HCT116 (cell line): Measurements from ENCODE around the gene SEMA3C. TPM values are rescaled to one million over a fixed set of nuclear protein-coding genes. Genes with fewer than 3 reads are reported as not detected.

ENCODE experiments used
- ATAC-seq: fragments of 200-7000 bp; cut with Tn5 transposase; 2 replicates; pipeline ENCODE4 v1.9.1; 2020; ENCODE audit warnings: mild to moderate bottlenecking, moderate library complexity
- BruUV-seq: library from RNA; stranded (reverse); fragments of 400-500 nt; replicated peaks from 2 replicates; lab custom pipeline; 2021; lab: Mats Ljungman, UMichigan
- CTCF ChIA-PET: fragments of 300-600 bp; sonication (Branson Sonifier 250); formaldehyde crosslinking; loops from one replicate; lab custom pipeline; 2021; ENCODE audit warnings: antibody characterized with exemption; lab: Charles Lee
- POLR2A ChIA-PET: fragments of 300-600, 350-600 bp; sonication (Branson Sonifier 250); formaldehyde crosslinking; loops from one replicate; lab custom pipeline; 2021; ENCODE audit warnings: antibody characterized with exemption; lab: Charles Lee
- RAD21 ChIA-PET, 2 experiments: fragments of 300-600 bp; sonication (Branson Sonifier 250); formaldehyde crosslinking; loops; one replicate each; lab custom pipeline; 2023; ENCODE audit warnings: low total read pairs in 2 of 2; ENCODE audit not compliant: uncharacterized antibody in 2 of 2, unreplicated experiment in 2 of 2, low non-redundant PET in 1 of 2; lab: Charles Lee
- DNase-seq: peaks from one replicate; pipeline ENCODE4 v3.0.0-alpha.2; 2010; ENCODE audit warnings: low read depth, low spot score
- H2AFZ ChIP-seq: fragments of 200-600 bp; shearing (Covaris generic), sonication (generic); 2 replicates; pipeline ENCODE4 v1.6.1; 2017; ENCODE audit warnings: low read depth, mixed run types, mixed read lengths, antibody characterized with exemption, low read length; ENCODE audit not compliant: poor library complexity, severe bottlenecking
- H3K27ac ChIP-seq: 2 replicates; pipeline ENCODE4 v1.5.1; 2012; ENCODE audit warnings: low read depth, low read length
- H3K27me3 ChIP-seq: fragments of 200-600 bp; sonication (generic); 2 replicates; pipeline ENCODE4 v1.6.1; 2016; ENCODE audit warnings: mixed run types, low read length, mixed read lengths; ENCODE audit not compliant: insufficient read depth
- H3K36me3 ChIP-seq, 2 experiments: fragments of 200-500 bp in 1 of 2; fragments of 200-600 bp in 1 of 2; sonication (Bioruptor generic) in 1 of 2; sonication (generic) in 1 of 2; 2 replicates each; pipeline versions ENCODE4 v1.5.1 to v1.6.1; 2014 to 2016; ENCODE audit warnings: low read length in 2 of 2, inconsistent platforms in 1 of 2, mixed read lengths in 1 of 2, mixed run types in 1 of 2; ENCODE audit not compliant: insufficient read depth in 2 of 2, control insufficient read depth in 1 of 2
- H3K4me1 ChIP-seq, 2 experiments: fragments of 200-600 bp in 1 of 2; sonication (generic) in 1 of 2; 2 replicates each; pipeline versions ENCODE4 v1.5.1 to v1.6.1; 2012 to 2017; ENCODE audit warnings: low read length in 2 of 2, inconsistent platforms in 1 of 2, mild to moderate bottlenecking in 1 of 2, mixed read lengths in 1 of 2, mixed run types in 1 of 2, moderate library complexity in 1 of 2; ENCODE audit not compliant: insufficient read depth in 2 of 2, control insufficient read depth in 1 of 2
- H3K4me2 ChIP-seq: fragments of 200-600 bp; sonication (generic); 2 replicates; pipeline ENCODE4 v1.6.1; 2017; ENCODE audit warnings: mixed run types, low read length, mixed read lengths
- H3K4me3 ChIP-seq, 2 experiments: fragments of 200-600 bp in 1 of 2; sonication (generic) in 1 of 2; replicated peaks in 1 of 2; 2 replicates each; pipeline ENCODE4 v1.5.1; 2011 to 2016; ENCODE audit warnings: low read length in 2 of 2, control low read depth in 1 of 2, low read depth in 1 of 2, mild to moderate bottlenecking in 1 of 2, mixed read lengths in 1 of 2, mixed run types in 1 of 2
- H3K79me2 ChIP-seq: fragments of 200-600 bp; sonication (generic); 2 replicates; pipeline ENCODE4 v1.6.1; 2017; ENCODE audit warnings: mild to moderate bottlenecking, mixed run types, low read length, moderate library complexity, mixed read lengths; ENCODE audit not compliant: insufficient read depth
- H3K9ac ChIP-seq: fragments of 200-600 bp; sonication (generic); 2 replicates; pipeline ENCODE4 v1.6.1; 2016; ENCODE audit warnings: low read length, mixed read lengths
- H3K9me2 ChIP-seq: fragments of 200-600 bp; sonication (generic), shearing (Covaris generic); 2 replicates; pipeline ENCODE4 v1.6.1; 2017; ENCODE audit warnings: mixed run types, mild to moderate bottlenecking, moderate library complexity; ENCODE audit not compliant: insufficient read depth
- H3K9me3 ChIP-seq, 2 experiments: fragments of 200-500 bp in 1 of 2; fragments of 200-600 bp in 1 of 2; sonication (Bioruptor generic) in 1 of 2; sonication (generic) in 1 of 2; 2 replicates each; pipeline ENCODE4 v1.6.1; 2014 to 2017; ENCODE audit warnings: low read length in 2 of 2, mixed read lengths in 2 of 2, inconsistent platforms in 1 of 2, low read depth in 1 of 2, mild to moderate bottlenecking in 1 of 2, mixed run types in 1 of 2, moderate library complexity in 1 of 2; ENCODE audit not compliant: control insufficient read depth in 1 of 2, insufficient read depth in 1 of 2
- H4K20me1 ChIP-seq: fragments of 200-600 bp; sonication (generic), shearing (Covaris generic); 2 replicates; pipeline ENCODE4 v1.6.1; 2017; ENCODE audit warnings: mixed run types, mild to moderate bottlenecking, moderate library complexity; ENCODE audit not compliant: insufficient read depth
- CEBPB ChIP-seq: IDR thresholded peaks from 2 replicates; pipeline ENCODE4 v1.6.1; 2012; ENCODE audit warnings: low read depth
- EZH2 ChIP-seq: fragments of 200-600 bp; sonication (generic); IDR thresholded peaks from 2 replicates; pipeline ENCODE4 v1.6.1; 2017; ENCODE audit warnings: antibody characterized with exemption, mixed run types
- JUND ChIP-seq: IDR thresholded peaks from 2 replicates; pipeline ENCODE4 v1.6.1; 2012
- POLR2A ChIP-seq: IDR thresholded peaks from 2 replicates; pipeline ENCODE4 v1.7.0; 2011; ENCODE audit warnings: borderline replicate concordance; ENCODE audit not compliant: insufficient read depth, insufficient read length; ENCODE audit errors: extremely low read depth
- SP1 ChIP-seq: IDR thresholded peaks from 2 replicates; pipeline ENCODE4 v1.6.1; 2012; ENCODE audit warnings: low read depth
- SRF ChIP-seq: IDR thresholded peaks from 2 replicates; pipeline ENCODE4 v1.6.1; 2012; ENCODE audit warnings: low read depth
- TCF7L2 ChIP-seq: IDR thresholded peaks from 2 replicates; pipeline ENCODE4 v1.7.0; 2011; ENCODE audit warnings: borderline replicate concordance, inconsistent platforms; ENCODE audit not compliant: insufficient read depth, insufficient read length; ENCODE audit errors: extremely low read depth
- ZFX ChIP-seq: fragments of 450-650 bp; IDR thresholded peaks from 2 replicates; pipeline ENCODE4 v1.6.1; 2017
- intact Hi-C: fragments of 100-400 bp; cut with micrococcal nuclease; formaldehyde crosslinking; loops from 2 replicates; pipeline ENCODE4 v1.10.0; 2022
- total RNA-seq: library from RNA; stranded (reverse); gene quantifications from one replicate; pipeline ENCODE4 v1.2.1, GENCODE V29; 2021; ENCODE audit not compliant: unreplicated experiment
- TF ChIP-seq, protein P1 (sequence below): IDR thresholded peaks from 2 replicates; pipeline ENCODE4 v1.6.1; 2012
- TF ChIP-seq, protein P2 (sequence below): IDR thresholded peaks from 2 replicates; pipeline ENCODE4 v1.6.1; 2011; ENCODE audit warnings: mild to moderate bottlenecking, low read length, moderate library complexity; ENCODE audit not compliant: insufficient replicate concordance; ENCODE audit errors: extremely low read depth
- TF ChIP-seq, protein P3 (sequence below): IDR thresholded peaks from 2 replicates; pipeline ENCODE4 v1.6.1; 2012; ENCODE audit warnings: low read depth
- TF ChIP-seq, protein P4 (sequence below), 3 experiments: fragments of 200-600 bp in 1 of 3; sonication (generic) in 1 of 3; IDR thresholded peaks in 2 of 3; conservative IDR thresholded peaks in 1 of 3; 2 replicates each; pipeline ENCODE4 v1.5.1; 2012 to 2017; ENCODE audit warnings: low read depth in 2 of 3, low read length in 2 of 3, antibody characterized with exemption in 1 of 3, borderline replicate concordance in 1 of 3, control low read depth in 1 of 3, mild to moderate bottlenecking in 1 of 3, mixed read lengths in 1 of 3, mixed run types in 1 of 3, moderate library complexity in 1 of 3; ENCODE audit not compliant: insufficient read depth in 1 of 3
- TF ChIP-seq, protein P5 (sequence below): IDR thresholded peaks from 2 replicates; pipeline ENCODE4 v1.6.1; 2012

The SEMA3C gene
- total RNA-seq, 1 experiment from 2014 or later: 25.3 TPM

DNA sequence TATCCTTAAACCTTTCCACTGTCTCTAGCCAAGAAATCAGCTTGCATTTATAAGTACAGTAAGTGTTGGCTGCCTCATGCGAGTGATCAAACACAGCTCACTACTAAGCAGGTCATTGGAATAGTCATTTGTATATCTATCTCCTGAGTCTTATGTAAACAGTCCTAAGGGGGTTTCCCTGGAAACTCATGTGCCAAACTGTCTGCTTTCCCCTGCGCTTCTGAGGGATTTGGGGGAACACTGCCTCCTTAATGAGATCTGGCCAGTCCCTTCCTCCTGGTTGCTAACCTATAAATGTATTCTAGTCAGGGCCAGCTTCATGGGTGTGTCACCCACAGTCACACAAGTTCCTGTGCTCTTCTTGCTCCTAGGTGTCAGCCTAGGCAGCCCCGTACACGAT is 147.3 kb downstream of the SEMA3C start:
- TF ChIP-seq, protein P1, sequence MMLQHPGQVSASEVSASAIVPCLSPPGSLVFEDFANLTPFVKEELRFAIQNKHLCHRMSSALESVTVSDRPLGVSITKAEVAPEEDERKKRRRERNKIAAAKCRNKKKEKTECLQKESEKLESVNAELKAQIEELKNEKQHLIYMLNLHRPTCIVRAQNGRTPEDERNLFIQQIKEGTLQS: no peak
- TF ChIP-seq JUND (no peak), CEBPB (no peak), ZFX (no peak), SRF (no peak), POLR2A (no peak), SP1 (no peak), EZH2 (no peak), TCF7L2 (no peak)
- TF ChIP-seq, protein P2, sequence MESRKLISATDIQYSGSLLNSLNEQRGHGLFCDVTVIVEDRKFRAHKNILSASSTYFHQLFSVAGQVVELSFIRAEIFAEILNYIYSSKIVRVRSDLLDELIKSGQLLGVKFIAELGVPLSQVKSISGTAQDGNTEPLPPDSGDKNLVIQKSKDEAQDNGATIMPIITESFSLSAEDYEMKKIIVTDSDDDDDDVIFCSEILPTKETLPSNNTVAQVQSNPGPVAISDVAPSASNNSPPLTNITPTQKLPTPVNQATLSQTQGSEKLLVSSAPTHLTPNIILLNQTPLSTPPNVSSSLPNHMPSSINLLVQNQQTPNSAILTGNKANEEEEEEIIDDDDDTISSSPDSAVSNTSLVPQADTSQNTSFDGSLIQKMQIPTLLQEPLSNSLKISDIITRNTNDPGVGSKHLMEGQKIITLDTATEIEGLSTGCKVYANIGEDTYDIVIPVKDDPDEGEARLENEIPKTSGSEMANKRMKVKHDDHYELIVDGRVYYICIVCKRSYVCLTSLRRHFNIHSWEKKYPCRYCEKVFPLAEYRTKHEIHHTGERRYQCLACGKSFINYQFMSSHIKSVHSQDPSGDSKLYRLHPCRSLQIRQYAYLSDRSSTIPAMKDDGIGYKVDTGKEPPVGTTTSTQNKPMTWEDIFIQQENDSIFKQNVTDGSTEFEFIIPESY: no peak
- TF ChIP-seq, protein P3, sequence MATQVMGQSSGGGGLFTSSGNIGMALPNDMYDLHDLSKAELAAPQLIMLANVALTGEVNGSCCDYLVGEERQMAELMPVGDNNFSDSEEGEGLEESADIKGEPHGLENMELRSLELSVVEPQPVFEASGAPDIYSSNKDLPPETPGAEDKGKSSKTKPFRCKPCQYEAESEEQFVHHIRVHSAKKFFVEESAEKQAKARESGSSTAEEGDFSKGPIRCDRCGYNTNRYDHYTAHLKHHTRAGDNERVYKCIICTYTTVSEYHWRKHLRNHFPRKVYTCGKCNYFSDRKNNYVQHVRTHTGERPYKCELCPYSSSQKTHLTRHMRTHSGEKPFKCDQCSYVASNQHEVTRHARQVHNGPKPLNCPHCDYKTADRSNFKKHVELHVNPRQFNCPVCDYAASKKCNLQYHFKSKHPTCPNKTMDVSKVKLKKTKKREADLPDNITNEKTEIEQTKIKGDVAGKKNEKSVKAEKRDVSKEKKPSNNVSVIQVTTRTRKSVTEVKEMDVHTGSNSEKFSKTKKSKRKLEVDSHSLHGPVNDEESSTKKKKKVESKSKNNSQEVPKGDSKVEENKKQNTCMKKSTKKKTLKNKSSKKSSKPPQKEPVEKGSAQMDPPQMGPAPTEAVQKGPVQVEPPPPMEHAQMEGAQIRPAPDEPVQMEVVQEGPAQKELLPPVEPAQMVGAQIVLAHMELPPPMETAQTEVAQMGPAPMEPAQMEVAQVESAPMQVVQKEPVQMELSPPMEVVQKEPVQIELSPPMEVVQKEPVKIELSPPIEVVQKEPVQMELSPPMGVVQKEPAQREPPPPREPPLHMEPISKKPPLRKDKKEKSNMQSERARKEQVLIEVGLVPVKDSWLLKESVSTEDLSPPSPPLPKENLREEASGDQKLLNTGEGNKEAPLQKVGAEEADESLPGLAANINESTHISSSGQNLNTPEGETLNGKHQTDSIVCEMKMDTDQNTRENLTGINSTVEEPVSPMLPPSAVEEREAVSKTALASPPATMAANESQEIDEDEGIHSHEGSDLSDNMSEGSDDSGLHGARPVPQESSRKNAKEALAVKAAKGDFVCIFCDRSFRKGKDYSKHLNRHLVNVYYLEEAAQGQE: no peak
- TF ChIP-seq, protein P4, sequence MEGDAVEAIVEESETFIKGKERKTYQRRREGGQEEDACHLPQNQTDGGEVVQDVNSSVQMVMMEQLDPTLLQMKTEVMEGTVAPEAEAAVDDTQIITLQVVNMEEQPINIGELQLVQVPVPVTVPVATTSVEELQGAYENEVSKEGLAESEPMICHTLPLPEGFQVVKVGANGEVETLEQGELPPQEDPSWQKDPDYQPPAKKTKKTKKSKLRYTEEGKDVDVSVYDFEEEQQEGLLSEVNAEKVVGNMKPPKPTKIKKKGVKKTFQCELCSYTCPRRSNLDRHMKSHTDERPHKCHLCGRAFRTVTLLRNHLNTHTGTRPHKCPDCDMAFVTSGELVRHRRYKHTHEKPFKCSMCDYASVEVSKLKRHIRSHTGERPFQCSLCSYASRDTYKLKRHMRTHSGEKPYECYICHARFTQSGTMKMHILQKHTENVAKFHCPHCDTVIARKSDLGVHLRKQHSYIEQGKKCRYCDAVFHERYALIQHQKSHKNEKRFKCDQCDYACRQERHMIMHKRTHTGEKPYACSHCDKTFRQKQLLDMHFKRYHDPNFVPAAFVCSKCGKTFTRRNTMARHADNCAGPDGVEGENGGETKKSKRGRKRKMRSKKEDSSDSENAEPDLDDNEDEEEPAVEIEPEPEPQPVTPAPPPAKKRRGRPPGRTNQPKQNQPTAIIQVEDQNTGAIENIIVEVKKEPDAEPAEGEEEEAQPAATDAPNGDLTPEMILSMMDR (IDR thresholded peaks at IDR 0.05 in 2 of 3, conservative IDR thresholded peaks at IDR 0.05 in 1 of 3; ENCODE audit: borderline replicate concordance in 1 of 3, insufficient read depth in 1 of 3, low read depth in 2 of 3, low read length in 2 of 3): no peak
- TF ChIP-seq, protein P5, sequence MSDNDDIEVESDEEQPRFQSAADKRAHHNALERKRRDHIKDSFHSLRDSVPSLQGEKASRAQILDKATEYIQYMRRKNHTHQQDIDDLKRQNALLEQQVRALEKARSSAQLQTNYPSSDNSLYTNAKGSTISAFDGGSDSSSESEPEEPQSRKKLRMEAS: no peak
- DNase-seq (no peak), ATAC-seq (no peak)
- RAD21 ChIA-PET: no interaction called here
- no peaks in the 10 kb centered on the region for H3K36me3 ChIP-seq
- no peaks in the 10 kb centered on the region for H3K27me3 ChIP-seq
- H3K9ac ChIP-seq: no peak overlapping the region
- no peak overlapping the region for H2AFZ ChIP-seq
- H4K20me1 ChIP-seq: no peaks in the 10 kb centered on the region
- H3K27ac ChIP-seq: no peak overlapping the region
- H3K9me2 ChIP-seq: no peaks in the 10 kb centered on the region
- POLR2A ChIA-PET: no interaction called here
- H3K4me3 ChIP-seq: no peak overlapping the region
- BruUV-seq: no TSS peak
- CTCF ChIA-PET: no interaction called here
- intact Hi-C loops: no loop called here
- peaks cover 13 to 28% of the 10 kb centered on the region in 2 experiments; a peak in 3 of 4 replicates for H3K4me1 ChIP-seq
- no peak overlapping the region for H3K4me2 ChIP-seq
- no peaks in the 10 kb centered on the region for H3K9me3 ChIP-seq
- H3K79me2 ChIP-seq: no peaks in the 10 kb centered on the region
